Breast epithelium (tissue), 4 donors: ENCODE results near the gene ASCC3. TPM values are rescaled to one million over a fixed set of nuclear protein-coding genes. Genes with fewer than 3 reads are reported as not detected.

Source experiments
- DNase-seq, 2 donors: peaks; one replicate each; pipeline ENCODE4 v3.0.0-alpha.2; 2019; ENCODE audit warnings: low spot score in 2 of 2
- H3K27ac ChIP-seq, 2 donors: fragments of 200-600 bp; sonication (generic) in 1 of 2; one replicate each; pipeline ENCODE4 v1.5.1; 2016 to 2019; ENCODE audit warnings: mild to moderate bottlenecking in 1 of 2
- H3K27me3 ChIP-seq, 2 donors: fragments of 200-600 bp; sonication (generic) in 1 of 2; one replicate each; pipeline versions ENCODE4 v1.5.1 to v1.6.0; 2017 to 2019; ENCODE audit warnings: control low read depth in 1 of 2, mild to moderate bottlenecking in 1 of 2
- H3K36me3 ChIP-seq: fragments of 200-600 bp; one replicate; pipeline ENCODE4 v1.5.1; 2019
- H3K4me1 ChIP-seq, 2 donors: fragments of 200-600 bp; sonication (generic); one replicate each; pipeline ENCODE4 v1.5.1; 2016 to 2019; ENCODE audit warnings: control low read depth in 1 of 2
- H3K4me3 ChIP-seq, 3 donors: fragments of 200-600 bp; sonication (generic); 1 replicate in 2 of 3; 2 replicates in 1 of 3; pipeline ENCODE4 v1.5.1; 2016 to 2019; ENCODE audit warnings: mild to moderate bottlenecking in 3 of 3, moderate library complexity in 2 of 3
- H3K9me3 ChIP-seq, 2 donors: fragments of 200-600 bp; sonication (generic) in 1 of 2; one replicate each; pipeline ENCODE4 v1.5.1; 2016 to 2019; ENCODE audit warnings: control low read depth in 1 of 2
- POLR2A ChIP-seq: fragments of 450-650 bp; IDR thresholded peaks from one replicate; pipeline ENCODE4 v1.6.1; 2016; ENCODE audit warnings: antibody characterized with exemption, mild to moderate bottlenecking, moderate library complexity
- POLR2AphosphoS5 ChIP-seq, 3 donors: sonication (generic); formaldehyde crosslinking; IDR thresholded peaks; one replicate each; pipeline ENCODE4 v1.6.1; 2017; ENCODE audit warnings: antibody characterized with exemption in 3 of 3
- intact Hi-C: fragments of 100-400 bp; cut with DNase I; formaldehyde crosslinking; loops from one replicate; pipeline ENCODE4 v1.15.1; 2023; ENCODE audit warnings: low total_unique reads
- total RNA-seq, 3 donors: library from RNA; depleted of rRNA; stranded (reverse); fragments of >200 nt; gene quantifications; one replicate each; pipeline ENCODE4 v1.1.0, GENCODE V29; 2016
- TF ChIP-seq, protein P1 (sequence below), 3 donors: fragments of 450-650 bp; IDR thresholded peaks; one replicate each; pipeline ENCODE4 v1.5.1; 2016 to 2017; ENCODE audit warnings: antibody characterized with exemption in 3 of 3, mild to moderate bottlenecking in 3 of 3, moderate library complexity in 3 of 3

Gene ASCC3
- total RNA-seq, 3 donors from 2014 or later = 23.5 to 49.3 (median 44.6) TPM

DNA sequence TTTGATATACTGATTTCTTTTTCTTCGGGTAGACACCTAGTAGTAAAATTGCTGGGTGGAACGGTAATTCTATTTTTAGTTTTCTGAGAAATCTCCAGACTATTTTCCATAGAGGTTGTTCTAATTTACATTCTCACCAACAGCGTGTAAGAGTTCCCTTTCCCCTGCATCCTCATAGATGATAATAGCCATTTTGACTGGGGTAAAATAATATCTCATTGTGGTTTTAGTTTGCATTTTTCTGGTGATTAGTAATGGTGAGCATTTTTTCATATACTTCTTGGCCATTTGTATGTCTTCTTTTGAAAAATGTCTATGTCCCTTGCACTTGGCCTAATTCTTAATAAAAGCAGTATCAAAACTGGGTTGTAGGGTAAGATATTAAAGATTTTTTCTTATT is 267.5 kb downstream of the ASCC3 start:
- Histone ChIP-seq H3K36me3 (no peaks in the 10 kb centered on the region), H3K4me3 (no peak overlapping the region), H3K4me1 (no peaks in the 10 kb centered on the region), H3K27ac (no peak overlapping the region), H3K27me3 (no peaks in the 10 kb centered on the region), H3K9me3 (no peaks in the 10 kb centered on the region)
- no peak for DNase-seq
- intact Hi-C loops = no loop called here
- no peak for TF ChIP-seq POLR2AphosphoS5 (IDR thresholded peaks at IDR 0.05)
- TF ChIP-seq, protein P1, sequence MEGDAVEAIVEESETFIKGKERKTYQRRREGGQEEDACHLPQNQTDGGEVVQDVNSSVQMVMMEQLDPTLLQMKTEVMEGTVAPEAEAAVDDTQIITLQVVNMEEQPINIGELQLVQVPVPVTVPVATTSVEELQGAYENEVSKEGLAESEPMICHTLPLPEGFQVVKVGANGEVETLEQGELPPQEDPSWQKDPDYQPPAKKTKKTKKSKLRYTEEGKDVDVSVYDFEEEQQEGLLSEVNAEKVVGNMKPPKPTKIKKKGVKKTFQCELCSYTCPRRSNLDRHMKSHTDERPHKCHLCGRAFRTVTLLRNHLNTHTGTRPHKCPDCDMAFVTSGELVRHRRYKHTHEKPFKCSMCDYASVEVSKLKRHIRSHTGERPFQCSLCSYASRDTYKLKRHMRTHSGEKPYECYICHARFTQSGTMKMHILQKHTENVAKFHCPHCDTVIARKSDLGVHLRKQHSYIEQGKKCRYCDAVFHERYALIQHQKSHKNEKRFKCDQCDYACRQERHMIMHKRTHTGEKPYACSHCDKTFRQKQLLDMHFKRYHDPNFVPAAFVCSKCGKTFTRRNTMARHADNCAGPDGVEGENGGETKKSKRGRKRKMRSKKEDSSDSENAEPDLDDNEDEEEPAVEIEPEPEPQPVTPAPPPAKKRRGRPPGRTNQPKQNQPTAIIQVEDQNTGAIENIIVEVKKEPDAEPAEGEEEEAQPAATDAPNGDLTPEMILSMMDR (IDR thresholded peaks at IDR 0.05) = no peak
- TF ChIP-seq POLR2A = no peak

DNA sequence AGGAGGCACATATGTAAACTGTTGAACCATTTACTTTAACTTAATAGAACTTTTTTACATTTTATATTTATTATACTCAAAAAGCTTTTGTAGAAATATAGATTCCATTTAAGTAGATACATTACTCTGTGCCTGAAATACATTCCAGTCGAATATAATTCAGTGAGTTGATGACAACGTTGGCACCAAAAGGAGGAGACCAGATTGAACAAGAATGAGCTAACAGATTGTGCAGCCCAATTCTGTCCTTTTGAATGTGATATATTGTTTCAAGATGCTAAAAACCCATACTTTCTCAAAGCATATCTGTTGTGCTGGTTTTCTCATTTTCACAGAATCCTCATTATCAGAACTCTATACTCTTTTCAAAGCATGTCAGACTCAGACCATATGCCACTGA is 269.0 kb downstream of the ASCC3 start:
- intact Hi-C loops = no loop called here

DNA sequence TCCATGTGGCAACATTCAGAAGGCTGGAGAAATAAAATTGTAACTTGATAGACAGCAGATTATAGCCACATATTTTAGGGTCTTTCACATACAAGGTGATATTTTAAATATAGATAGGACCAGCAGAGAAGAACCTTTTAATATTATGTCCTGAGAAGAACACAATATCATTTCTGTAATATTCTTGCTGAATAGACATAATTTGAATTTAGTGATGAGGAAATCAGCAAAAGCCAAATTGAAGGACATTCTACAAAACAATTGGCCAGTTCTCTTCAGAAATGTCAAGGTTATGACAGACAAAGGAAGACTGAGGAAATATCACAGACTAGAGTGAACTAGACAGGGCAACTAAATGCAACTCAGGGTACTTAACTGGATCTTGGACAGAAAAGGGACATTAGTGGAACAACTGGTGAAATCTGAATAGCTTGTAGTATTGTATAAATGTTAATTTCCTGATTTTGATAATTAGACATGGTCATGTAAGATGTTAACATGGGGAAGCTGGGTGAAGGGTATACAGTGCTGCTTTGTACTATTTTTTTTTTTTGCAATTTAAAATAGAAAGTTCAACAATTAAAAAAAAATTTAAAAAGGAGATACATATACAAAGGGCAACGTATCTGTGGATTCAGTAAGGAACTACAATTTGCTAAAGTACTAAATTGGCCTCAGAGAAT is 281.9 kb downstream of the ASCC3 start:
- TF ChIP-seq, protein P1 (IDR thresholded peaks at IDR 0.05) = no peak
- TF ChIP-seq POLR2A (no peak), POLR2AphosphoS5 (IDR thresholded peaks at IDR 0.05) (no peak)
- Histone ChIP-seq H3K9me3 (no peaks in the 10 kb centered on the region), H3K4me1 (no peaks in the 10 kb centered on the region), H3K36me3 (no peaks in the 10 kb centered on the region), H3K4me3 (no peak overlapping the region), H3K27ac (no peak overlapping the region), H3K27me3 (no peaks in the 10 kb centered on the region)
- intact Hi-C loops = no loop called here
- DNase-seq = no peak

More for the DNA sequence above, 269.0 kb downstream of the ASCC3 start:
- Histone ChIP-seq H3K27ac (no peak overlapping the region), H3K4me3 (no peak overlapping the region), H3K9me3 (no peaks in the 10 kb centered on the region), H3K4me1 (no peaks in the 10 kb centered on the region), H3K36me3 (no peaks in the 10 kb centered on the region), H3K27me3 (no peaks in the 10 kb centered on the region)
- TF ChIP-seq POLR2AphosphoS5 (IDR thresholded peaks at IDR 0.05) = no peak
- TF ChIP-seq, protein P1 (IDR thresholded peaks at IDR 0.05) = no peak
- TF ChIP-seq POLR2A = no peak
- DNase-seq = no peak

DNA sequence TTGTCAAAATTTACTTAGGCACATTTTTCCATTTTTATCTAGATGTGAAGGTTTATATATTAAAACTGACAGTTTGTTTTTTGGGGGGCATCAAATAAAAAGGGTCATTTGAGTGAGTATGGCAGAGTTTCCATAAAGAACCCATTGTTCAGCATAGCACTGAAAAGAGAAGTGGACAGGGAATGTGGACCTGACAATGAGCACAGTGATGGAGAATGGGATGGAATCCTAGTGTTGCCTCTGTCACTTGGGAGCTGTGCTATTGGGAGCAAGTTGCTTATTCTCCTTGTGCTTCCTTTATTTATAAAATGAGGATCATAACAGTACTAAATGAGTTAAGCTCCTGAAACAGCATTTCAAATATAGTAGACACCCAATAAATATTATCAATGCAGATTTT is 285.7 kb downstream of the ASCC3 start:
- no peaks in the 10 kb centered on the region for H3K27me3 ChIP-seq
- intact Hi-C loops = no loop called here
- TF ChIP-seq, protein P1 (IDR thresholded peaks at IDR 0.05) = no peak
- TF ChIP-seq POLR2AphosphoS5 (IDR thresholded peaks at IDR 0.05) (no peak), POLR2A (no peak)
- no peaks in the 10 kb centered on the region for H3K36me3 ChIP-seq
- no peaks in the 10 kb centered on the region for H3K4me1 ChIP-seq
- no peaks in the 10 kb centered on the region for H3K9me3 ChIP-seq
- H3K4me3 ChIP-seq = no peak overlapping the region
- no peak overlapping the region for H3K27ac ChIP-seq
- DNase-seq = no peak

DNA sequence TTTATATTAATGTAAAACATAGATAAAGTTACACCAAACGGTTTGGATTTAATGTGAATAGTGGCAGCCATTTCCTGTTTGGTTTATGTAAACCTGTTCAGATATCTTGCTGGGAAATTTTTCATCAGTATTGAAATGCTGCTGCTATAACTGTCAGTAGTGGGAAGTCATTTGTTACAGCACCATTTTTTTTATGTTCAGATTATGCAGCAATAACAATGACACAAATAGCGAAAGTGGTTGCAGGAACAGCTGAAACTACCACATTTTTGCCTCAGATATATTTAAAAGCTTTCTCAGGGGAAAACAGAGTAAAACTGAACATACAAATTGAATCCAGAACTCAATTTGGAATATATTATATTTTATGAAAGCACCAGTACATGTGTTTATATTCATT is 287.6 kb downstream of the ASCC3 start:
- TF ChIP-seq POLR2A (no peak), POLR2AphosphoS5 (IDR thresholded peaks at IDR 0.05) (no peak)
- TF ChIP-seq, protein P1 (IDR thresholded peaks at IDR 0.05) = no peak
- intact Hi-C loops = no loop called here
- Histone ChIP-seq H3K4me1 (no peaks in the 10 kb centered on the region), H3K9me3 (no peaks in the 10 kb centered on the region), H3K4me3 (no peak overlapping the region), H3K27me3 (no peaks in the 10 kb centered on the region), H3K27ac (no peak overlapping the region), H3K36me3 (no peaks in the 10 kb centered on the region)
- no peak for DNase-seq
